HG03520 (cell line): ENCODE measurements around the gene KLF16.

Experiments used
- ATAC-seq: cut with Tn5 transposase; IDR thresholded peaks from one replicate; pipeline ENCODE4 v1.9.1; 2021; ENCODE audit warnings: mild to moderate bottlenecking, moderate library complexity; ENCODE audit not compliant: unreplicated experiment

Gene KLF16

DNA sequence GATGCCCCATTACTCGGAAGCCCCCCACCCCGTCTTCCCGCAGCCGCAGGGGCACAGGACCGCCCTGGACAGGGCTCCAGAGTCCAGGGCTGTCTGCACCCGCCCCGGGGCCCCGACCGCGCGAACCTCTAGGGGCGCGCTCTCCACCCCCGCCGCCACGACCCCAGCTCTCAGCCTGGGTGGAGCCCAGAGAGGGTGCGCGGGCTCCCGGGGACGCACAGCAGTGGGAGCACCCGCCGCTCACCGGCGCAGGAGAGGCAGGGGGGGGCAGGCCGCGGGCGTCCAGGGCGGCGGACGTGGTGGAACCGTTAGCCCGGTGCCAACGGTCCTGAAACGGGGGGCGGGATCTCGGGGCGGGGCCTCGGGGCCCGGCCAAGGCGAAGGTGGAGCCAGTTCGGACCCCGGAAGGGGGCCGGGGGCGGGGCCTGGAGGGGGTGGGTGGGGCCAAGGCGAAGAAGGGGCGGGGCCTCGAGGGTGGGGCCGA, 51.4 kb downstream of the KLF16 start, which contains the start of gene ATP8B3:
Gene ATP8B3 (minus strand): TSS at position 335 of the 484 bp plus-strand sequence. CDS start 540 bp downstream, outside the sequence.
- ATAC-seq: peak; percentile 9

DNA sequence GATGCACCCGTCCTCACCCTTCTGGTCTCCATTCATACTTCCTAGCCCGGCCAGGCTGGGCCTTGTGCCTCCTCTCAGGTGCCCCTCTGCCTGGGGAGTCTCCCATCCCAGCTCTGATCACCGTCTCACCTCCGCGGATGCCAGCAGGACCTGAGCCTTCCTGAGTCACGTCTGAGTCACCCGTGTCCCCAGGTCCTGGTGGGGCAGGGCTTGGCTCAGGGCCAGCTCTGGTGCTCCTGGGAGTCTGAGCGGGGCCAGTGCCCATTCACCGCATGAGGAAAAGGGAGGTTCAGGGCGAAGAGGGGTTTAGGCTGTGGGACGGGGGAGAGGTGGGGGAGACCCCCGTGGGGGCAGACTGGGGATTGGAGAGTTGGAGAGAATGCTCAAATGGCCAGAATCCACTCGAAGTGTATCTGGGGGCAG, 51.9 kb downstream of the KLF16 start:
- no peak for ATAC-seq

DNA sequence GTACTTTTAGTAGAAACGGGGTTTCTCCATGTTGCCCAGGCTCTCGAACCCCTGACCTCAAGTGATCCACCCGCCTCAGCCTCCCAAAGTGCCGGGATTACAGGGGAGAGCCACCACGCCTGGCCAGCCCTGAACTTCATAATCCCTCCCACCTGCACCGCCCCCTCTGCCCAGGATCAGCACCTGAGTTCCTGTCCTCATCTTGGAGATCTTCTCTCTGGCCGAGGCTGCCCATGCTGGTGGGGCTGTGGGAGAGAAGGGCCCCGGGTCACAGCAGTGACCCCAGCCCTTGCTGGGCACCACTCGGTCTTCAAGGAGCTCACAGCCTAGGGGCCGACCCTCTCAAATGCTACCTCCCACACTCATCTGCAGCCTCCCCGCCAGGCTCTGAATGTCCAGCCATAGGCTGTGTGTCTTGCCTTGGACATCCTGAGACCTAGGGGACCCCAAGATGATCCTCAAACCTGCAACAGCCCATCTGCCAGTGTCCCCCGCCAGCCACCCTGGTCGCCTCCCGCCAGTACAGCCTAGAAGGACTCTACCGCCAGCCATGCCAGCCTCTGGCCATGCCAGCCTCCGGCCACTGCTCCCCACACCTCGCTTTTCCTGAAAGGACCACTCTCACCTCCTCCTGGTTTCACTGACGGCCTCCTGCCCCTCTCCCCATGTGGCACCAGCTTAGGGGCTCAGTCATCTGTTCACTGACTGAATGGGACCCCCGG, 52.8 kb downstream of the KLF16 start:
- no peak for ATAC-seq

DNA sequence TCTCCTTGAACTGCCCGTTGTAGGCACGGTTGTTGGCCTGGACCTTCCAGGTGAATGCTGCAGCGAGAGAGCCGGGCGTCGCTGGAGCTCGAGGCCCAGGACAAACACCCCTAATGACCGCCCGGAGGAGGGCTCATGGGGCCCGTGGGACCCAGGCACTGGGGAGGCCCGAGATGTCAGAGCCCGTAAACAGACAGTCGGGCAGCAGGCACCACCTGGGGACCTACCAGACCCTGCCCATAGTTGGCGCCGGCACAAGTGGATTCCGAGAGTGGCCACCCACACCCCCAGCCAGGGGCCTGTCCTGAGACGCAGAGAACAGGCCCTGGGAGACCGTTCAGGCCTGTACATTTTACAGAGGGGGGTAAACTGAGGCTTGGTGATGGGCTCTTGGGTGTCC, 53.7 kb downstream of the KLF16 start:
- ATAC-seq: no peak

GRCh38 chr19:1808395-1808731, 55.0 kb downstream of the KLF16 start:
- no peak for ATAC-seq

DNA sequence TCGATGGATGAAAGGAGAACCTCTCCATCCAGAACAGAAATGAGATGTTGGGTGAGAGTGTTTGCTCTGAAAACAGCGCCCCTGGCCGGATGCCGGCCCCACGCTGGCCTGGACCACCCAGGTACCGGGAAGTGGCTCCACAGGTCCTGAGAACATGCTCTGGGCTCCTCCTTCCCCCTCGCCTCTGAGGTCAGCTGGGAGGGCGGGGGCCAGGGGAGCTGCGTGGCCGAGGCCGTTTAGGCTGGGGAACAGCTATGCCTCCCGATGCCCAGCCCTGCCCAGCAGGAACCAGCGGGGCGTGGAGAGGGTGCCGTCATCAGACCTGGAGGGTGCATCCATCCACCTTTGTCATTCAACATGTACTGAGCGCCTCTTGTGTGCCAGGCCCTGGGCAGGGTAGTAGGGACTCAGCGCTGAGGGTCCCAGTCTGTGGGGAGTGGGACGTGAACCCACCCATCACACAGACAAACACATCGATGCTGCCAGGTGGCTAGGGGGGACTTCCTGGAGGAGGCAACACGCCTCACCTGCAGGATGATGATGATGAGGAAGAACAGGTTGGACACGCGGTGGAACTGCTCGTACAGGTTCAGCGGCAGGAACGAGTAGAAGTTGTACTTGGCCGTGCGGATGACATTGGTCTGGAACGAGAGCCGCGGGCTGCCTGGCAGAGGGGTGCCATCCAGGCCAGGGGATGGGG, 55.5 kb downstream of the KLF16 start:
- ATAC-seq: no peak

GRCh38 chr19:1807030-1807694, 56.2 kb downstream of the KLF16 start:
- no peak for ATAC-seq

DNA sequence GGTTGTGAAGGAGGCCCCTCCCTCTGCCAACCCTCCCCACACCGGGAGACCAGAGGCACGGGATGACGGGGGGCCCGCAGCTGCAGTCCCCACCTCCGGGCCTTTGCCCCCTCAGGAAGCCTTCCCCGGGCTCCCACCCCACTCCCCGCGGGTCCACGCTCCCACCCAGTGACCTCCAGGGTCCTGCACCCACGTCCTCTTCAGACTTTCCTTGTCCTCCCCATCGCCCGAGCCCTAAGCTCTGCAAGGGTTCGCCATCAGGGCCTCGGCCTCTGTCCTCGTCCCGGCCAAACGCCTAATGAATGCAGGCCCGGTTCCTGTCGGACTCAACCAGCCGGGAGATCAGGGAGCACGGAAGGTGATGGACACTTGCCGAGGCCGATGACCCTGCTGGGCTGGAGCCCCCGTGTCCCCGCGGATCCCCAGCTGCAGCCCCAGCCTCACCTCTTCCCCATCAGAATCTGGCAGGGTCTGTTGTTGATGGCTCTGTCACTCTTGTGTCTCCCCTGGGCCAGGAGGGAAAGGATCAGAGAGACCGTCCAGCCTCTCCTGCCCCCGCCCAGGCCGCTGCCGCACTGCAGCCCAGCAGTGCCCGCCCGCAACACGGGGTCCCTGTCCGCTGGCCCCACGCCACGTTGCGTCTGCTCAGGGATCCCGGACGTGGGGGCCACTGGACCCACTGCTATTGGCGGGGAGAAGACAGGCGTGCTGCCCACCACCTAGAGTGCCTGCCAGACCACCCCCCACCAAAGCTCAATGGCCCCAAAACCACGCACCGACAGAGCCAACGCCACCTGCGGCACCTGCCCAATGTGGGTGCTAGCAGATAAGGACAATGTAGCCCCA, 57.0 kb downstream of the KLF16 start:
- no peak for ATAC-seq

DNA sequence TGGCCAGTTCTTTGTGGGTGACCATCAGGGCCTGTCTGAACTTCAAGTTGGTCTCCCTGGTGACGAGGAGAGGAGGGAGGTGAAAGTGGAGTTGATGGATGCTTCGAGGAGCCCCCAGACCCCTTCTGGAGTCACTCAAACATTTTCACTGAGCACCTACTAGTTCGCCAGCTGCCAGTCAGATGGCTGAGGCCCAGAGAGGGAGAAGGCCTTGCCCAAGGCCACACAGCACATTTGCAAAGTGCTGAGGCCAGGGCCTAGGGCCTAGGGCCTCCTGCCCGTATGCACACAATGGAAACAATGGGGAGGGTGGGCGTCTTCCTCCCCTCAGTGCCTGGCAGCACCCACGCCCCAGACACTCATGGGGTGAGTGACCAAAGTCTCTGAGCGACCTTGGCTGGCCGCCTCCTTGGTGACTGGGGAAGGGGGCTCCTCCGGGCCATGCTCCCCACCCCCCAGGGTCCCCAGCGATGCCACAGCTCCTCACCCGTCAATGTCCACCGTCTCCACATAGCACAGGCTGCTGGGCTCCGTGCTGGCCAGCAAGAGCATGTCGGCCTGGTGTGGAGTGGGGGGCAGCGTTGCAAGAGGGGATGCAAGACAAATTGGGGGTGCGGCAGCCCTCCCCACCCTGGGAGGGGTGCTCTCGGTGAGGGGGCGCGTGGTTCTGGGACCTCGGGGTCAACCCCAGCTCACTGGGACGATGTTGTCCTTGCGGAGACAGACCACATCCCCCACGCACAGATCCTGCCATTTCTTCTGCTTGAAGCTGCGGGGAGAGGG, 57.8 kb downstream of the KLF16 start:
- no peak for ATAC-seq

- ATAC-seq: no peak
Observed at GRCh38 chr19:1804858-1805257, 58.5 kb downstream of the KLF16 start.
